GM21447 (cell line): Measurements from ENCODE around the gene CYP3A4.
"Not testable (repeated sequence)": the region's sequence is repeated elsewhere in the genome, so short reads cannot be mapped to it uniquely, and the experiment has no call there.

Experiments
- ATAC-seq: cut with Tn5 transposase; IDR thresholded peaks from one replicate; pipeline ENCODE4 v1.9.1; 2021; ENCODE audit not compliant: unreplicated experiment

CYP3A4 gene

DNA sequence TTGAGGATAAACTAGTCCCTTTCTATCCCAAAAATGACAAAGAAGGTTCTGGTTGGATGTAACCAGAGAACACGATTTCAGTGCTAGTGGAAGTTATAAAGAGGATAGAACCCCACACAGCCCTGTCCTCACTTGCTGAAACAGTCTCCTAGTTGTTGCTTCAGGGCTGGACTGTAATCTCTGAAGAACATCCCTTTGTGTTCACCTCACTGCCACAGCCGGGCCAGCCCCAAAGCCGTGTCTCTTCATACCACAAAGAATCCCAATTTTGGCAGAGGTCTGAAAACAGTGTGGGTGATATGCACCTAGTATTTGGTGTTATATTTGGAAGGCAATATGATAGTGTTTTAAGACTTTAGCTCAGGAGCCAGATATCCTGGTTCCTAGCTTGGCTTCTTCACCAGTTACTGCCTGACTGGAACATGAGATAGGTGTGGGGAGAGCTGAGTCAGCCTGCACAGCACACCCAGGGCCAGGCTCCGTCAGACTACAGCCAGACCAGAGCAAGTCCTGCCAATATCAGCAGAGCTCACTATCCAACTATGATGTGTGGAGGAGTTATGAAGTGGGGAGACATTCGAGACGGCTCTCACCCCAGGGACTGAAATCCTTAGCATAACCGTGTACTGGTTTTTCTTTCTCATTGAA, 21.2 kb downstream of the CYP3A4 start:
- no peak for ATAC-seq

DNA sequence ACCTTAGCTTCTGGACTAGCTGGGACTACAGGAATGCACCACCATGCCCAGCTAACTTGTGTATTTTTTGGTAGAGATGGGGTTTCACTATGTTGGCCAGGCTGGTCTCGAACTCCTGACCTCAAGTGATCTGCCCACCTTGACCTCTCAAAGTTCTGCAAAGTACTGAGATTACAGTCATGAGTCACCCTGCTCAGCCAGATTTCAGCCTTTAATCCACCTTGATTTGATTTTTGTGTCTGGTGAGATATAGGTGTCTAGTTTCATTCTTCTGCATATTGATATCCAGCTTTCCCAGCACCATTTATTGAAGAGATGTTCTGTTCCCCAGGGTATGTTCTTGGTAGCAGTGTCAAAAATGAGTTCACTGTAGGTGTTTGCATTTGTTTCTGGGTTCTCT, 28.9 kb downstream of the CYP3A4 start:
- ATAC-seq: no peak

DNA sequence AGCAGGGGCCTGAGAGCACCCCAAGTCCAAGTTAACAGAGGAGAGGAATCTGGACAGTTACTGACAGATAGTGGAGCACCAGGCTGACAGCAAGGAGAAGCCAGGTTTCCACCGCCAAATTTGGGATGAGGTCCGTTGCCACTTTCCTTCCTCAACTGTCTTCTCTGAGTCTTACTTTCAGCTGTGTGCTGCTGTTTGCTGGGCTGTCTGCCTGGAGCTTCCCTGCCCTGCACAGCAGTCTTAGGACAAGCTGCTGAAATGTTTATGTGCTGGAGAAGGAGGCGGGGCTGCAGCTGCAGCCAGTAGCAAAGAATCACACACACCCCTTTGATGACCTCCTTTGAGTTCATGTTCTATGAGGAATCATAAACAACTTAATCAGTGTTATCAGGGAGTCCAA, 31.6 kb downstream of the CYP3A4 start:
- ATAC-seq: no peak

DNA sequence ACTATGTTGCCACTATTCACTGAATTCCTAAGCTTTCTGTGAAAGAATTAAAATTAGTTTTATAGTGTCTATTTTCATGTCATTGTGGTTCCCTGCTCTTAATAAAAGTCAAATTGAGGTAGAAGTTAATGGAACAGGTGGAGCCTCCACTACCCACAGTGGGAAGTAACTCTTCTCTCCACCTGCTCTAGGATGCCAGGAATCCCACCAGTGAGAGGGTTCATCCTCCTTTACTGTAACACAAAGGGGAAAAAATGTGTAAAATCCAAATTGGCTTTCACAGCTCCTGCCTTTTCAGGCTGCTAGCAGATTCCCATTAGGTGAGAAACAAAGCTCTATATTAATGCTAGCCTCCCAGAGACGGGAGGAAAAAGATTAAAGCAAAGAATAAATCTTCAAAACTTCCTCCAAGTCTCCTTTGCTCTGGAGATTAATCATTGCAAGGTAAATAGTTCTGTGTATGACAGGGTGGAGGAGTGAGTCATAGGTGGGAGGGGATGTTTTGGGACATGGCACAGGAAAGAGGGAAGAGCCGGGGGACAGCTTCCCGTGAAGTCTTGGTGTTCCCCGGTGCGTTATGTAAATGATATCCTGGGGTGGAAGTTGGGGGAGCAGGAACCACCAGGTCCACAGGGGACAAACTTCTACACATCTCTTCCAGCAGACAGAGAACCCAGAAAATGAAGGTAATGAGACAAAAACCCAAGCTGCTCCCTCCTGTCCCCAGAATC, 32.5 kb downstream of the CYP3A4 start:
- ATAC-seq: not testable (repeated sequence)

DNA sequence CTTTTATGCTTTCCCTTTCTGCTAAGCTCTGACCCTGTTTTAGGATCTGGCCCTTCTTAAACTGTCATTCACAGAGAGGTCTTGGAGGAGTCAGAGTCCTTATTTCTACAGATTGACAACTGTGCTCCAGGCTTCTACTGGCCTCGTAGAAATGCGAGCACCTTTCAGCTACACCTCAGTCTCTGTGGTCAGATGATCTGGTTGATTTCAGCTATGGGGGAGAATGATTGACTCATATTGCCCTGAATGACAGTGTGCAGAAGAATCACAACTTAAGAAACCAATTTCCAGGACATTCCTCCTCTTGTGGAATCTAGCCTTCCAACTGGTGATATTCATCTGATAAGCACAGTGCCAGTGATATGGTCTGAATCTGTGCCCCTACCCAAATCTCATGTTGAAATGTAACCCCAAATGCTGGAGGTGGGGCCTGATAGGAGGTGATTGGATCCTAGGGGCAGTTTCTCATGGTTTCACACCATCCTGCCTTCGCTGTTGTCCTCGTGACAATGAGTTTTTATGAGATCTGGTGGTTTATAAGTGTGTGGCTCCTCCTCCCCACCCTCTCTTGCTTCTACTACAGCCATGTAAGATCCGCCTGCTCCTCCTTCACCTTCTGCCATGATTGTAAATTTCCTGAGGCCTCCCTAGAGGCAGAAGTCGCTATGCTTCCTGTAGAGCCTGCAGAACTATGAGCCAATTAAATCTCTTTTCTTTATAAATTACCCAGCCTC, 35.0 kb downstream of the CYP3A4 start:
- no peak for ATAC-seq

DNA sequence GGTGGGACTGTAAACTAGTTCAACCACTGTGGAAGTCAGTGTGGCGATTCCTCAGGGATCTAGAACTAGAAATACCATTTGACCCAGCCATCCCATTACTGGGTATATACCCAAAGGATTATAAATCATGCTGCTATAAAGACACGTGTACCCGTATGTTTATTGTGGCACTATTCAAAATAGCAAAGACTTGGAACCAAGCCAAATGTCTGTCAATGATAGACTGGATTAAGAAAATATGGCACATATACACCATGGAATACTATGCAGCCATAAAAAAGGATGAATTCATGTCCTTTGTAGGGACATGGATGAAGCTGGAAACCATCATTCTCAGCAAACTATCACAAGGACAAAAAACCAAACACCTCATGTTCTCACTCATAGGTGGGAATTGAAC, 37.1 kb downstream of the CYP3A4 start:
- not testable (repeated sequence) for ATAC-seq

DNA sequence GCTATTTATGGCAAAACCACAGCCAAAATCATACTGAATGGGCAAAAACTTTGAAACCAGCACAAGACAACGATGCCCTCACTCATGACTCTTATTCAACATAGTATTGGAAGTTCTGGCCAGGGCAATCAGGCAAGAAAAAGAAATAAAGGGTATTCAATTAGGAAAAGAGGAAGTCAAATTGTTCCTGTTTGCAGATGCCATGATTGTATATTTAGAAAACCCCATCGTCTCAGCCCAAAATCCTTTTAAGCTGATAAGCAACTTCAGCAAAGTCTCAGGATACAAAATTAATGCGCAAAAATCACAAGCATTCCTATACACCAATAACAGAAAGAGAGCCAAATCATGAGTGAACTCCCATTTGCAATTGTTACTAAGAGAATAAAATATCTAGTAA, 38.6 kb downstream of the CYP3A4 start:
- ATAC-seq: not testable (repeated sequence)

DNA sequence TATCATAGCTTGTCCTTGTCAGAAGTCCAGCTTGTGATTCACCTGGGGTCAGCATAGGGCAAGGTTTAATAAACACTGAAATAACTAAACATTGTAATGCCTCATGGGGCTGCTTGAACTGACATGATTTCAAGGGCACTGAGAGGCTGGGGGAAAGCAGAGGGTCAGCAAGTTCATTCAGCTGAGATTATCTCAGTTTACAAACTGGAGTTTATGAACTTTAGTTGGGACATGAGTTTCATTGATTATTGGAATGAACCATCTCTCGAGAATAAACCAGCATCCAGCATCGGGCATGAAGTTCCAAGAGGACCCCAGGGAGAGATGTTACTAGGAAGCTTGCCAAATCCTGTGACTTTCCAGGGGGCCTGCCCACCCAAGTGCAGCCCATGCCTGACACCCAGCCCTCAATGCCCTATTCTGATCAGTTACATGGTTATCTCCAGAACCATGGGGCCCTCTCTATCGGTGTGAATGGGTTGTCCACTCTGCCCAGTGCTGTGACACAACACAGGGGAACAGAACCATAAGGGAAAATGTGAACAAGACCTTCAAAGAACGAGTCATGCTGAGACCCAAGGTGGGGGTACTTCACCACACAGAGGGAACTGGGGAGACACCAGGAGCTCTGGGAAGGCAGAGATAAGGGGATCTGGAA, 41.1 kb downstream of the CYP3A4 start:
- no peak for ATAC-seq

DNA sequence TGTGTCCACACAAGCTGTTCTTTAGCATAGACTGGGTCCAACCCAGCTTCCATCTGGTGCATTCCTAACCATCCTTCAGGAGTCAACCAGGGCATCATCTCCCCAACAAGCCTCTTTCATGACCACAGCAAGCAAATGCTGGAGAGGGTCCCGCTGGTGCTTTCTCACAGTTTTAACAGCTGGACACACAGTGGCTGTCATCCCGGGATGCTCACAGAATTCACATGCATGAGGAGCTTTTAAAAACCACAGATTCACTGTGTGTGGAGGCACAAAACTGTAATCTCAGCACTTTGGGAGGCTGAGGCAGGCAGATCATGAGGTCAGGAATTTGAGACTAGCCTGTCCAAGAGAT, 42.6 kb downstream of the CYP3A4 start:
- ATAC-seq: no peak

DNA sequence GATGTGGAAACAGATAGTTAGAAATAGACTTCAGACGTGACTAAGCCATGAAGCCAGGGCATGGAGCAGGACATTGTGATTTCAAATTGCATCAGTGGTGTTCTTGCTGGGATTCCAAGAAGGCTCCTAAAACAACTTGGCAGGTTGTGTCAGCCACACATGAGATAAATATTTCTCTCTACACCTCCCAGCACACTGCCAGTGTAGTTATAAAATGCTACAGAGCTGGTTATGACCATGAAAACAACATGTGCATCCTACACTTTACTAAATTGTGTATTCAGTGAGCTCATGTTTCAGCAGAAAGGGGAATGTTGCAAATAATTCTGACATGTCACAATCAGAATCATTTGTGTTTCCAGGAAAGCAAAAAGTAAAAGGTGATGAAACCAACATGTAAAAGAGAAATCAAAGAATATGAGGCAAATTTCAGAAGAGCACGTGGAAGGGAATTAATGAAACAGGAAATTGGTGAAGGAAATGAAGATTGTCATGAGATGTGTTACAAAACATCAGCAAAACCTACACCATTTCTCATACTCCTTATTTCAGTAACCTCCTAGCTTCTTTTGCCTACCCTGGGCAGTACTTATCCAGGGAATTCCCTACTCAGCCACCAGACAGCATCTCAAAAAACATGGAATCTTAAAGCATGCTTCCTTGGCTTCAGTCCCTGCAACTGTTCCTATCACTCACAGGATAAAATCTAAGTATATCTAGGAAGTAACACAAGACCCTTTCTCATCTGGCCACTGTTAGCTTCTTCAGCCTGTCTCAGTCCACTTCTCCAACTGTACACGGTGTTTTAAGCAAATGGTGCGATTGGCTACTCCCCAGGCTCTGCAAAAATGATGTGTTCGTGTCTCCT, 43.2 kb downstream of the CYP3A4 start:
- no peak for ATAC-seq

DNA sequence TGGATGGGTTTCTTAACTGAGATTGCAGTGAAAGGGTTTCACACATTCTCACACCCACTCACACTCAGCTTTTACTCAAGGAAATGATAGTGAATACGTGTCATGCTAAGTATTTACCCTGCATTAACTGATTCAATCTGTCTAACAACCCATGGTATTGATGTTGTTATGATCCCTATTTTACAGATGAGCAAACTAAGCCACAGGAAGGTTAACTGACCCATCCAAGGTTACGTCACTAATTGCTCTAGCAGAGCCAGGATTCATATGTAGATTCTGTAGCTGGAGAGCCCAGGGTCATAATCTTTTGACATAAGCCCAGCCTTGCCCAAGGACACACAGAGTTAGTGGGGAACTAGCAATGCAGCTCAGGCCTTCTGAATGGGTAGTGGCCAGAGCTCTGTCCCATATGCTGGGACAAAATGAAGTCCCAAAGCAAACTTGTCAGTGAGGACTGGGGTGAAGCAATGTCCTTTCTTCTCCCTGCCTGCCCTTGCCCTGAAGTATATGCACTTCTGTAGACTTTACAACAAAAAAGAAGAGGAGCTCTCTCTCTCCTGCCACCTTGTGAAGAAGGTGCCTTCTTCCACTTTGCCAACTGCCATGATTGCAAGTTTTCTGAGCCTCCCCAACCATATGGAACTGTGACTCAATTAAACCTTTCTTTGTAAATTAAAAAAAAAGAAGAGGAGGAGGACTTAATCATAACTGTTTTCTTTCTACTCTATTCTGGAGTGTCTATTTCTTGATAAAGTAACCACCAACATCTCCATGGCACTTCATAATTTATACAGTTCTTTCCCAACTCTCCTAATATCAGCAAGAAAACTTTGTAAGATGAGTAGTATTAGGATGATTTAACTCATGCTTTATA, 44.0 kb downstream of the CYP3A4 start:
- ATAC-seq: no peak

DNA sequence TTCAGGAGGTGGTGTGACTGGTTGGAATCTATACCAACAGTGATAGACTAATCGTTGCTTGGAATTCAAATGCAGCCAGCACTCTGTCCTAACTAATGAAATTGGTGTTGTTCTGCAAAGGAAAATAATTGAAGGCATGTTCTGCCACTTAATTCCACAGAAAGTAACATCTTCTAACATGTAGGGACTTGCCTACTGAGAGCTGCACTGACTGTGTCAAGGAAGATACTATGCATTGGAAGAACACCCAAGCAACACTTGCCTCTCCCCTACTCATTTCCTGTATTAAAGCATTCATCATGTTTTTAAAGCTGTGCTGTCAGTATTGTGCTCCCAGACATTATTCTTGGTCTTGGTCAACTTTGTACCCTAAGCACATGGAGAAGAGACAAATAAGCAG, 46.3 kb downstream of the CYP3A4 start:
- no peak for ATAC-seq

DNA sequence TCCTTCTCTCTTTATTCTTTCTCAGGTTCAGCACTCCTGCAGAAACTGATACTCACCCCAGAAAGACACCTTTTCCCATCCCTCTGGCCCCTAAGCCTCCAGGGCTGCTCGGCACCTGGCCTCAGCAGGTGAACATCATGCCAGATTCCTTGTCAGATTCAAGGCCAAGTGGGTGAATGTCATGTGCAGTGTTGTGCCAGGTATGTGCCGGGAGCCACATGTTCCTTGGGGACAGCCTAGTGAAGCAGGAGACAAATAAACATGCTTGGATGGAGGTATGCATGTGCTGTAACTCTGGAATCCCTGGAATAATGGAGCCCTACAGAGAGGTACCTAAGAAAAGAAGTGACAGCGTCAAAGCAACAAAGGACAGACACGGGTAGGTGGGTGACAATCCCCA, 47.3 kb downstream of the CYP3A4 start:
- not testable (repeated sequence) for ATAC-seq

DNA sequence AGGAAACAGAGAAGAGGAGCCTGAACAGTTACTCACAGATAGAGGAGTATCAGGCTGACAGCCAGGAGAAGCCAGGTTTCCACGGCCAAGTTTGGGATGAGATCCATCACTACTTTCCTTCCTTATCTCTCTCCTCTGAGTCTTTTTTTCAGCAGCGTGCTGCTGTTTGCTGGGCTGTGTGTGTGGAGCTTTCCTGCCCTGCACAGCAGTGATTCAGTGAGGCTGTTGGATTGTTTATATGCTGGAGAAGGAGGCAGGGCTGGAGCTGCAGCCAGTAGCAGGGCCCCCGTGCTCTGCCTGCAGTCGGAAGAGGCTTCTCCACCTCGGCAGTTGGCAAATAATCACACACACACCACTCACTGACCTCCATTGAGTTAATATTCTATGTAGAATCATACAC, 49.0 kb downstream of the CYP3A4 start, which contains the start of gene CYP3A7:
CYP3A7 (minus strand) TSS at position 210 of the 400 bp plus-strand sequence; CDS start at position 107, 103 bp downstream.
- no peak for ATAC-seq

DNA sequence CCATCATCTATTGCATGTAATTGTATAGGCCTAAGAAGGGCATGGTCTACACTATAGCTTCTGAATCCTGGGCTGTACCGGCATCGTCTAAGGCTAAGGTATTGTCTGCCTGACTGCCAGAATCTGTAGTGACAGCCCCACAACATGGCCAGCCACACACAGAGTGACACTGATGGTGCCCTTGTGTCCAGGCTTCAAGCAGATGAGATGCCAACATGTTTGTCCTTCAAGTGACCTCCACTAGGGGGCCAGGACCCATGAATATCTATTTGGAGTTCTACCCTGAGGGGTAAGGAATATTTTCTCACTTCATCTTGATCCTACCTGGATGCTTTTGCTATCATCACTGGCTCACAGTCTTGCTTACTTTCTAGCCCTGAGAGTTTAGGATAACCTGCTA, 50.5 kb downstream of the CYP3A4 start:
- no peak for ATAC-seq

DNA sequence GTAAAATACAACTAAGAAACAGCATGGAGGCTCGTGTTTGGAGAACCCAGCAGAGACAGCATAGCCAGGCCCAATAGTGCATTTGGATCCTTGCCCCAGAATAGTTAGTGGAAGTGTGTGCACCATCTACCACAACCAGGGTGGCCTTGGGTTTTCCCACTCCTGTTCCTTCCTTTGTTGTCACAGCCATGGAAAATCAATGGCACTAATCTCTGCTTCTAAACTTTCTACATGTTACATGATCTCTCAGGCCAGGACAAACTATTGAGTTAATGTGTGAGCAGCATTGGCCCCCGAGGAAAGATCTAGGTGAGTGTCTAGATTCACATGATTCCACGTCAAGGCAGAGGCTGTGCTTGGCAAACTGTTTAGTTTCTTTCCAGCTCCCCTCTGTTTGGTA, 51.0 kb downstream of the CYP3A4 start:
- no peak for ATAC-seq

DNA sequence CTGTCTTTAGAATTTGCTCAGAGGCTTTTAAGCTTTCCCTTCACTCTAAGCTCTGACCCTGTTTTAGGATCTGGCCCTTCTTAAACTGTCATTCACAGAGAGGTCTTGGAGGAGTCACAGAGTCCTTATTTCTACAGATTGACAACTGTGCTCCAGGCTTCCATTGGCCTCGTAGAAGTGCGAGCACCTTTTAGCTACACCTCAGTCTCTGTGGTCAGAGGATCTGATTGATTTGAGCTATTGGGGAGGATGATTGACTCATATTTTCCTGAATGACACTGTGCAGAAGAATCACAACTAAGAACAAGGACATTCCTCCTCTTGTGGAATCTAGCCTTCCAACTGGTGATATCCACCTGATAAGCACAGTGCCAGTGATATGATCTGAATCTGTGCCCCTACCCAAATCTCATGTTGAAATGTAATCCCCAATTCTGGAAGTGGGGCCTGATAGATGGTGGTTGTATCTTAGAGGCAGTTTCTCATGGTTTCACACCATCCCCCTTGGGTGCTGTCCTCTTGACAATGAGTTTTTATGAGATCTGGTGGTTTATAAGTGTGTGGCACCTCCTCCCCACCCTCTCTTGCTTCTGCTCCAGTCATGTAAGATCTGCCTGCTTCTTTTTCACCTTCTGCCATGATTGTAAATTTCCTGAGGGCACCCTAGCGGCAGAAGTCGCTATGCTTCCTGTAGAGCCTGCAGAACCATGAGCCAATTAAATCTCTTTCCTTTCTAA, 52.2 kb downstream of the CYP3A4 start:
- no peak for ATAC-seq

DNA sequence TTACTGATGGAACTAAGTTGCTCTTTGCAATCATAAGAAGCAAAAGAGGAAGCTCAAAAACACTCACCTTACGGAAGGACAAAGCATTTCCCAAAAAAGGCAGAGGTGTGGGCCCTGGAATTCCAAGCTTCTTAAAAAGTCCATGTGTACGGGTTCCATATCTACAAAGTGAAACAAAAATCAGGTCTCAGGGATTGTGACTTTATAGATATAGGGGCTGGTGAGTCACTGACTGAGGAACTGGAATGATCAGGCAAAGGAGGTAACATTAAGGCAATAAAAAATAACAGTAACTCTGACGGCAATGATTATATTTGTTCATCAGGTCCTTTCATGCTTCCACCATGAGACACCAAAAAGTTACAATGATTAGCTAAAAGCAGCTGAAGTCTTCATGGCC, 53.0 kb downstream of the CYP3A4 start:
- ATAC-seq: no peak

DNA sequence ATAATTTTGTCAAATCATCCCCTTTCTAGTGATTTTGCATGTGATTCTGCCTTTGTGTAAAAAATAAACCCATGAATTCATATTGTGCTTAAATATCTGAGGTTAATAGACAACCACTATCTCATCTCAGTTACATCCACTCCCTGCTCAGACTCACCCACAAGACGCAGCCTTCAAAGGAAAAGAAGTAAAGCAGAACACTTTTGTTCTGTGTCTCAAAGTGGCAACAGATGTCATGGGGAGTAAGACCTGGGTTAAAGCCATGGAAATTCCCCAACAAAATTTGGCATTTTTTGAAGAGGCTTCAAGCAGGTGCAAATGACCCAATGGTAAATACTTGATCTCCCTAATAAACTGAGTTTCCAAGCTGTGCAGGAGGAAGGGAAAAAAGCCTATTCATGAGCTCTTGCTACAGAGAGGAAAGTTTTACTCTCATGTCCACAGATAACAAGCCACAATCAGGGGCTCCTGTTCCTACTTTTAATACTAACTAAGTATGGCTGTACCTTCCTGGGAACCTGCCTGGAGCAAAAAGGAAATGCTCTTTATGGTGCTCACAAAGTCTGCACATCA, 53.7 kb downstream of the CYP3A4 start:
- ATAC-seq: no peak
